ENCODE results near the gene SCRT2. TPM values are rescaled to one million over a fixed set of nuclear protein-coding genes. Genes with fewer than 3 reads are reported as not detected.
A peak's percentile ranks its signal among the peaks of the same experiment; 100 is the strongest.

The SCRT2 gene
- total and polyA plus RNA-seq, 2 of the 4 experiments (the other 2 are of a cell fraction): not detected

- Histone ChIP-seq H2BK20ac (ENCODE audit: low read depth, low read length) (no peak overlapping the region), H2BK120ac (ENCODE audit: low read depth, low read length) (no peak overlapping the region), H4K91ac (ENCODE audit: insufficient read depth, low read depth, low read length) (no peak overlapping the region), H3K9ac (ENCODE audit: low read depth, low read length) (no peak overlapping the region), H3K9me3 (ENCODE audit: control insufficient read depth, insufficient read depth, low read length) (no peaks in the 10 kb centered on the region), H3K9me1 (ENCODE audit: insufficient read depth, low read length) (0 out of 2 replicates have a peak, but pooled peaks cover 4% of the 10 kb centered on the region), H3K56ac (ENCODE audit: extremely low read depth, insufficient read depth, low read length) (no peak overlapping the region), H4K20me1 (ENCODE audit: insufficient read depth, low read length) (no peaks in the 10 kb centered on the region), H2AK9ac (replicated peaks; ENCODE audit: low read depth, low read length, poor library complexity) (no peak overlapping the region), H3K4me2 (ENCODE audit: low read depth, low read length) (no peak overlapping the region), H3K27me3 (ENCODE audit: control insufficient read depth, insufficient read depth, low read length) (peaks cover 66% of the 10 kb centered on the region), H2AFZ (replicated peaks; ENCODE audit: low read length, poor library complexity) (peak overlapping the region; percentile 37), H3K18ac (ENCODE audit: low read depth, low read length) (no peak overlapping the region), H3K23ac (ENCODE audit: low read depth, low read length) (no peak overlapping the region), H2BK15ac (ENCODE audit: low read depth, low read length) (no peak overlapping the region), H3K4me1 (ENCODE audit: control insufficient read depth, insufficient read depth, low read length) (peaks cover 6% of the 10 kb centered on the region), H3K4me3 (ENCODE audit: insufficient read depth, low read depth, low read length) (no peak overlapping the region), H3K79me1 (ENCODE audit: low read depth in 1 of 2, low read length in 2 of 2) (no peaks in the 10 kb centered on the region), H2BK5ac (ENCODE audit: low read depth, low read length, poor library complexity, severe bottlenecking) (no peak overlapping the region), H3K4ac (ENCODE audit: low read depth, low read length) (no peak overlapping the region), H3K14ac (replicated peaks; ENCODE audit: low read depth, low read length) (no peak overlapping the region), H4K8ac (ENCODE audit: low read depth in 2 of 2, low read length in 2 of 2) (no peak overlapping the region), H4K5ac (ENCODE audit: low read depth, low read length) (no peak overlapping the region), H2AK5ac (ENCODE audit: low read depth, low read length) (no peak overlapping the region), H3K36me3 (ENCODE audit: control insufficient read depth, insufficient read depth, low read length) (no peaks in the 10 kb centered on the region), H3K27ac (ENCODE audit: insufficient read depth, low read length) (no peak overlapping the region)
- in situ Hi-C loops (cut with MboI; ENCODE audit: low sequenced_read_pairs): no loop called here
- dilution Hi-C loops (cut with HindIII; ENCODE audit: low sequenced_read_pairs, unreplicated experiment): no loop called here
- no peak for ATAC-seq (ENCODE audit: low read depth)
- peak; percentile 20 for DNase-seq
- BruUV-seq (replicated peaks): no TSS peak
- WGBS, 2 experiments (ENCODE audit: extremely low coverage in 2 of 2, insufficient read length in 1 of 2): 8% methylated on average over 48 of the region's 84 CpGs; no CpG with 5 or more reads in 1 of the 2 experiments
- TF ChIP-seq MXI1 (IDR thresholded peaks at IDR 0.05; ENCODE audit: borderline replicate concordance, low read depth, low read length) (no peak), FOS (IDR thresholded peaks at IDR 0.05; ENCODE audit: low read depth, low read length) (no peak), RFX5 (IDR thresholded peaks at IDR 0.05; ENCODE audit: low read depth, low read length) (no peak), BHLHE40 (IDR thresholded peaks at IDR 0.05; ENCODE audit: low read depth, low read length) (no peak), SMC3 (IDR thresholded peaks at IDR 0.05; ENCODE audit: low read depth, low read length) (no peak), MAZ (IDR thresholded peaks at IDR 0.05; ENCODE audit: borderline replicate concordance, low read depth, low read length) (no peak), POLR2A (IDR thresholded peaks at IDR 0.05; ENCODE audit: low read depth, low read length) (no peak), CEBPB (IDR thresholded peaks at IDR 0.05; ENCODE audit: low read depth, low read length) (no peak), NFE2L2 (IDR thresholded peaks at IDR 0.05; ENCODE audit: low read depth, low read length) (no peak), RAD21 (IDR thresholded peaks at IDR 0.05; ENCODE audit: low read length) (no peak), USF2 (IDR thresholded peaks at IDR 0.05; ENCODE audit: low read depth, low read length) (no peak)
- TF ChIP-seq, protein P1, sequence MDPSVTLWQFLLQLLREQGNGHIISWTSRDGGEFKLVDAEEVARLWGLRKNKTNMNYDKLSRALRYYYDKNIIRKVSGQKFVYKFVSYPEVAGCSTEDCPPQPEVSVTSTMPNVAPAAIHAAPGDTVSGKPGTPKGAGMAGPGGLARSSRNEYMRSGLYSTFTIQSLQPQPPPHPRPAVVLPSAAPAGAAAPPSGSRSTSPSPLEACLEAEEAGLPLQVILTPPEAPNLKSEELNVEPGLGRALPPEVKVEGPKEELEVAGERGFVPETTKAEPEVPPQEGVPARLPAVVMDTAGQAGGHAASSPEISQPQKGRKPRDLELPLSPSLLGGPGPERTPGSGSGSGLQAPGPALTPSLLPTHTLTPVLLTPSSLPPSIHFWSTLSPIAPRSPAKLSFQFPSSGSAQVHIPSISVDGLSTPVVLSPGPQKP (IDR thresholded peaks at IDR 0.05; ENCODE audit: borderline replicate concordance, low read depth, low read length): no peak
- ChIA-PET POLR2A (ENCODE audit: unreplicated experiment) (no interaction called here), CTCF (interaction anchor here (0.6 kb wide), 1 partner anchor 137 kb away, joined by 4 read pairs; no protein-coding TSS in a partner anchor)
- intact Hi-C loops (cut with micrococcal nuclease): no loop called here
These were observed 12.1 kb downstream of the SCRT2 start for GRCh38 chr20:663315-664090.
